Endometrial microvascular endothelial cells (primary cell): ENCODE results near the gene TEF. TPM values are rescaled to one million over a fixed set of nuclear protein-coding genes. Genes with fewer than 3 reads are reported as not detected.

Experiments
- in situ Hi-C: cut with HindIII; loops from 2 replicates; pipeline ENCODE4 v1.10.0; 2017; ENCODE audit warnings: low sequenced_read_pairs, low pct_unique_long_range_greater_than_20kb; ENCODE audit errors: inconsistent ontology term
- total RNA-seq: library from RNA; depleted of rRNA; stranded (reverse); fragments of >200 nt; gene quantifications from one replicate; pipeline ENCODE4 v1.2.3, GENCODE V29; 2015; ENCODE audit errors: inconsistent ontology term

TEF gene
- total RNA-seq, 1 donor from 2014 or later: 2.6 TPM

- in situ Hi-C loops: no loop called here
Observed at GRCh38 chr22:41442240-41442792, 60.6 kb downstream of the TEF start.

- in situ Hi-C loops: no loop called here
Observed at GRCh38 chr22:41444360-41445128, 62.8 kb downstream of the TEF start.

GRCh38 chr22:41445129-41446056, 63.7 kb downstream of the TEF start:
- in situ Hi-C loops: no loop called here

GRCh38 chr22:41446057-41446501, 64.3 kb downstream of the TEF start:
- in situ Hi-C loops: no loop called here

- in situ Hi-C loops: no loop called here
Observed at GRCh38 chr22:41446639-41447434, 65.1 kb downstream of the TEF start, which contains the start of gene TOB2. Gene TOB2, minus strand, starts transcription at chr22:41446801. Its CDS starts 9,456 bp downstream, at chr22:41437345.

GRCh38 chr22:41447435-41448188, 65.9 kb downstream of the TEF start:
- in situ Hi-C loops: no loop called here

GRCh38 chr22:41448189-41448808, 66.6 kb downstream of the TEF start:
- in situ Hi-C loops: no loop called here

Other genes starting within 250 kb of the TEF start
- gene L3MBTL2, start 176.6 kb upstream of the TEF start, total RNA-seq: 46.8 TPM
- 0.19 TPM for gene CHADL, start 141.0 kb upstream of the TEF start, total RNA-seq
- 226 TPM for gene RANGAP1, start 95.8 kb upstream of the TEF start, total RNA-seq
- gene ZC3H7B, start 80.4 kb upstream of the TEF start, total RNA-seq: 117 TPM
- gene TOB2, start 64.9 kb downstream of the TEF start, total RNA-seq: 32.9 TPM
- 85.0 TPM for gene PHF5A, start 86.8 kb downstream of the TEF start, total RNA-seq
- gene ACO2, start 87.2 kb downstream of the TEF start, total RNA-seq: 82.8 TPM
- 15.7 TPM for gene POLR3H, start 162.5 kb downstream of the TEF start, total RNA-seq
- gene CSDC2, start 179.1 kb downstream of the TEF start, total RNA-seq: not detected
- gene PMM1, start 207.9 kb downstream of the TEF start, total RNA-seq: 8.9 TPM
- gene DESI1, start 239.1 kb downstream of the TEF start, total RNA-seq: 52.3 TPM
- gene XRCC6, start 239.4 kb downstream of the TEF start, total RNA-seq: 481 TPM